ENCODE measurements around the gene MYO15B. TPM values are rescaled to one million over a fixed set of nuclear protein-coding genes. Genes with fewer than 3 reads are reported as not detected.

Gene MYO15B
- total and polyA plus RNA-seq, 2 of the 13 experiments (the other 11 are each of a cell fraction or from before 2014, with no cell fraction given) = 2.8 to 8.1 TPM

GRCh38 chr17:75645889-75646637, 58.5 kb downstream of the MYO15B start (continued):
- TF ChIP-seq ZNF432 (CRISPR knock-in tag; IDR thresholded peaks at IDR 0.05; ENCODE audit: borderline replicate concordance) (no peak), PPARG (CRISPR knock-in tag; conservative IDR thresholded peaks at IDR 0.05) (no peak), TAF15 (IDR thresholded peaks at IDR 0.05; ENCODE audit: low read depth, low read length, poor library complexity, severe bottlenecking) (no peak), ZNF451 (CRISPR knock-in tag; IDR thresholded peaks at IDR 0.05) (peak; percentile 84), ZNF17 (CRISPR knock-in tag; IDR thresholded peaks at IDR 0.05) (no peak), ZNF281 (CRISPR knock-in tag; IDR thresholded peaks at IDR 0.05; ENCODE audit: borderline replicate concordance) (no peak; the same call in 1 of the 2 replicates), ZNF761 (CRISPR knock-in tag; conservative IDR thresholded peaks at IDR 0.05) (no peak), ARNTL (CRISPR knock-in tag; IDR thresholded peaks at IDR 0.05) (peak; percentile 76), ZSCAN22 (CRISPR knock-in tag; IDR thresholded peaks at IDR 0.05) (no peak; the same call in 1 of the 2 replicates), CTCF (CRISPR knock-in tag; IDR thresholded peaks at IDR 0.05) (peak; percentile 52), ZNF644 (CRISPR knock-in tag; IDR thresholded peaks at IDR 0.05; ENCODE audit: low read depth) (no peak), CREB3 (CRISPR knock-in tag; IDR thresholded peaks at IDR 0.05) (no peak), HNRNPLL (IDR thresholded peaks at IDR 0.05; ENCODE audit: low read depth, low read length, poor library complexity, severe bottlenecking) (peak; percentile 90), ATF6 (CRISPR knock-in tag; conservative IDR thresholded peaks at IDR 0.05) (0 out of 2 replicates have a peak, but pooled peaks have one; percentile 39), SP140L (CRISPR knock-in tag; IDR thresholded peaks at IDR 0.05; ENCODE audit: borderline replicate concordance) (no peak), ZFP91 (CRISPR knock-in tag; IDR thresholded peaks at IDR 0.05; ENCODE audit: borderline replicate concordance) (peak; percentile 89; the same call in 1 of the 2 replicates), ZBTB20 (CRISPR knock-in tag; IDR thresholded peaks at IDR 0.05; ENCODE audit: borderline replicate concordance, low read depth) (0 out of 2 replicates have a peak, but pooled peaks have one; percentile 39), ZNF530 (CRISPR knock-in tag; IDR thresholded peaks at IDR 0.05; ENCODE audit: low read depth) (no peak), ZBTB3 (CRISPR knock-in tag; IDR thresholded peaks at IDR 0.05; ENCODE audit: borderline replicate concordance, low read depth) (no peak)

Measured in HepG2 (cell line).